ENCODE data around the gene TCAP. TPM values are rescaled to one million over a fixed set of nuclear protein-coding genes. Genes with fewer than 3 reads are reported as not detected.

Gene TCAP
- total RNA-seq, 1 donor from 2014 or later = 2.3 TPM

- H3K4me3 Mint-ChIP-seq (ENCODE audit: unreplicated experiment) = no peak overlapping the region
- peaks cover 9% of the 10 kb centered on the region for H3K27me3 Mint-ChIP-seq (ENCODE audit: unreplicated experiment)
- no peaks in the 10 kb centered on the region for H3K36me3 Mint-ChIP-seq (ENCODE audit: unreplicated experiment)
- no peak for TF ChIP-seq CTCF (IDR thresholded peaks at IDR 0.05; ENCODE audit: partially characterized antibody, unreplicated experiment)
- peaks cover 4% of the 10 kb centered on the region for H3K9me3 Mint-ChIP-seq (ENCODE audit: unreplicated experiment)
- H3K27ac Mint-ChIP-seq (ENCODE audit: unreplicated experiment) = peak overlapping the region; percentile 1
- H3K4me1 Mint-ChIP-seq (ENCODE audit: low read depth, unreplicated experiment) = peaks cover 9% of the 10 kb centered on the region
- DNase-seq = no peak
Observed at GRCh38 chr17:39639043-39639442, 26.1 kb upstream of the TCAP start.

GRCh38 chr17:39639566-39640458 lies 25.3 kb upstream of the TCAP start:
- no peak overlapping the region for H3K4me3 Mint-ChIP-seq (ENCODE audit: unreplicated experiment)
- H3K27ac Mint-ChIP-seq (ENCODE audit: unreplicated experiment) = no peak overlapping the region
- TF ChIP-seq CTCF (IDR thresholded peaks at IDR 0.05; ENCODE audit: partially characterized antibody, unreplicated experiment) = no peak
- peaks cover 9% of the 10 kb centered on the region for H3K4me1 Mint-ChIP-seq (ENCODE audit: low read depth, unreplicated experiment)
- DNase-seq = no peak
- peaks cover 4% of the 10 kb centered on the region for H3K9me3 Mint-ChIP-seq (ENCODE audit: unreplicated experiment)
- no peaks in the 10 kb centered on the region for H3K36me3 Mint-ChIP-seq (ENCODE audit: unreplicated experiment)
- peaks cover 9% of the 10 kb centered on the region for H3K27me3 Mint-ChIP-seq (ENCODE audit: unreplicated experiment)

GRCh38 chr17:39640591-39641031 lies 24.5 kb upstream of the TCAP start:
- Mint-ChIP-seq H3K4me1 (ENCODE audit: low read depth, unreplicated experiment) (peaks cover 8% of the 10 kb centered on the region), H3K27ac (ENCODE audit: unreplicated experiment) (no peak overlapping the region), H3K4me3 (ENCODE audit: unreplicated experiment) (no peak overlapping the region), H3K36me3 (ENCODE audit: unreplicated experiment) (no peaks in the 10 kb centered on the region), H3K27me3 (ENCODE audit: unreplicated experiment) (peaks cover 9% of the 10 kb centered on the region), H3K9me3 (ENCODE audit: unreplicated experiment) (peaks cover 2% of the 10 kb centered on the region)
- TF ChIP-seq CTCF (IDR thresholded peaks at IDR 0.05; ENCODE audit: partially characterized antibody, unreplicated experiment) = no peak
- no peak for DNase-seq

- Mint-ChIP-seq H3K9me3 (ENCODE audit: unreplicated experiment) (peaks cover 2% of the 10 kb centered on the region), H3K27ac (ENCODE audit: unreplicated experiment) (no peak overlapping the region), H3K27me3 (ENCODE audit: unreplicated experiment) (peaks cover 9% of the 10 kb centered on the region), H3K36me3 (ENCODE audit: unreplicated experiment) (no peaks in the 10 kb centered on the region), H3K4me3 (ENCODE audit: unreplicated experiment) (no peak overlapping the region), H3K4me1 (ENCODE audit: low read depth, unreplicated experiment) (peaks cover 8% of the 10 kb centered on the region)
- TF ChIP-seq CTCF (IDR thresholded peaks at IDR 0.05; ENCODE audit: partially characterized antibody, unreplicated experiment) = no peak
- DNase-seq = no peak
Observed at GRCh38 chr17:39641097-39641496, 24.1 kb upstream of the TCAP start.

GRCh38 chr17:39641883-39642282 lies 23.3 kb upstream of the TCAP start:
- Mint-ChIP-seq H3K9me3 (ENCODE audit: unreplicated experiment) (peaks cover 2% of the 10 kb centered on the region), H3K4me3 (ENCODE audit: unreplicated experiment) (no peak overlapping the region), H3K4me1 (ENCODE audit: low read depth, unreplicated experiment) (peaks cover 8% of the 10 kb centered on the region), H3K27ac (ENCODE audit: unreplicated experiment) (no peak overlapping the region), H3K27me3 (ENCODE audit: unreplicated experiment) (peaks cover 9% of the 10 kb centered on the region), H3K36me3 (ENCODE audit: unreplicated experiment) (no peaks in the 10 kb centered on the region)
- DNase-seq = no peak
- no peak for TF ChIP-seq CTCF (IDR thresholded peaks at IDR 0.05; ENCODE audit: partially characterized antibody, unreplicated experiment)
